ENCODE data around the gene SETD1B.

GRCh38 chr12:121838126-121838525, 34.3 kb downstream of the SETD1B start:
- no peak for TF ChIP-seq CTCF (IDR thresholded peaks at IDR 0.05)
- no peak for TF ChIP-seq EZH2 (IDR thresholded peaks at IDR 0.05; ENCODE audit: borderline replicate concordance, insufficient read depth, low read depth, low read length, poor library complexity, severe bottlenecking)
